Testis (tissue), 3 donors: ENCODE data around the gene KCNMB3. TPM values are rescaled to one million over a fixed set of nuclear protein-coding genes. Genes with fewer than 3 reads are reported as not detected.

Experiments
- DNase-seq: peaks from one replicate; pipeline ENCODE4 v3.0.0-alpha.2; 2019
- H3K27ac ChIP-seq, 2 donors: fragments of 200-600 bp; sonication (generic); one replicate each; pipeline ENCODE4 v1.5.1; 2019
- H3K27me3 ChIP-seq: fragments of 200-600 bp; sonication (generic); one replicate; pipeline ENCODE4 v1.5.1; 2019
- H3K36me3 ChIP-seq: fragments of 200-600 bp; sonication (generic); one replicate; pipeline ENCODE4 v1.5.1; 2017; ENCODE audit warnings: low read depth; ENCODE audit errors: missing control alignments
- H3K4me1 ChIP-seq: fragments of 200-600 bp; sonication (generic); one replicate; pipeline ENCODE4 v1.5.1; 2019
- H3K4me3 ChIP-seq, 2 donors: fragments of 200-600 bp; sonication (generic); one replicate each; pipeline ENCODE4 v1.5.1; 2017 to 2019
- H3K9me3 ChIP-seq: fragments of 200-600 bp; sonication (generic); one replicate; pipeline ENCODE4 v1.5.1; 2017
- POLR2A ChIP-seq: fragments of 450-650 bp; IDR thresholded peaks from one replicate; pipeline ENCODE4 v1.6.1; 2017; ENCODE audit warnings: antibody characterized with exemption, mild to moderate bottlenecking, moderate library complexity
- WGBS, 2 donors: methylation state at CpG; one replicate each; pipeline ENCODE4 v1.1.5; 2018; 5-methylcytosine and 5-hydroxymethylcytosine counted together
- intact Hi-C: fragments of 100-400 bp; cut with DNase I; formaldehyde crosslinking; loops from one replicate; pipeline ENCODE4 v1.15.1; 2023; ENCODE audit warnings: low total_unique reads
- polyA plus RNA-seq: library from polyadenylated mRNA; stranded (reverse); fragments of 350-450 nt; fragmentation: Illumina TruSeq; extraction: RNeasy Lipid Tissue Mini Kit (QIAGEN cat#74804); gene quantifications from one replicate; pipeline ENCODE4 v1.2.3, GENCODE V29; 2014; ENCODE audit warnings: low read depth, low replicate concordance; ENCODE audit not compliant: insufficient read depth
- total RNA-seq, 2 donors: library from RNA; depleted of rRNA; stranded (reverse); fragments of >200 nt; gene quantifications; one replicate each; pipeline ENCODE4 v1.2.3, GENCODE V29; 2016
- TF ChIP-seq, protein P1 (sequence below), 3 experiments: fragments of 450-650 bp in 2 of 3; fragments of 200-600 bp in 1 of 3; sonication (generic) in 1 of 3; IDR thresholded peaks; one replicate each; pipeline ENCODE4 v1.5.1; 2016 to 2019; ENCODE audit warnings: antibody characterized with exemption in 3 of 3, mild to moderate bottlenecking in 2 of 3, moderate library complexity in 1 of 3

The KCNMB3 gene
- total and polyA plus RNA-seq, 3 donors from 2014 or later = 6.8 to 7.4 (median 7.1) TPM

DNA sequence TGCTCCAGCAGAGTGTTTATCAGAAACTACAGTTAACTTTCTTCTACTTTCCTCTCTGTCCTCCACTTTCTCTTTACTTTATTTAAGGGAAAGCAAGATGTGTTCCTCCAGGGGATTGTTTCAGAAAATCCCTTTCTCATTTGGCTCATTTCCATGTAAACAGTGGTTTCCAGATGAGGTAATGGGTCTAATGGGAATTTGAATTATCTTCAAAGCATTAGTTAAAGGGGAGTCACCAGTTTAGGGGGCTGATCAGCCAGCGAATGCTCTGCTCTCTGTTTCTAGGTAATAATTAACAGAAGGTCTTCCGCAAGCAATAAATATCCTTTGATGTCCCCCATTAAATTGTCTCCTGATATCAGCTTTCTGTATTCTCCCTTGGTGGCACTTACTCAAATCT is 41.5 kb upstream of the KCNMB3 start:
- Histone ChIP-seq H3K4me3 (no peak overlapping the region), H3K27me3 (no peaks in the 10 kb centered on the region), H3K9me3 (no peaks in the 10 kb centered on the region), H3K36me3 (no peaks in the 10 kb centered on the region), H3K27ac (no peak overlapping the region), H3K4me1 (no peaks in the 10 kb centered on the region)
- TF ChIP-seq, protein P1, sequence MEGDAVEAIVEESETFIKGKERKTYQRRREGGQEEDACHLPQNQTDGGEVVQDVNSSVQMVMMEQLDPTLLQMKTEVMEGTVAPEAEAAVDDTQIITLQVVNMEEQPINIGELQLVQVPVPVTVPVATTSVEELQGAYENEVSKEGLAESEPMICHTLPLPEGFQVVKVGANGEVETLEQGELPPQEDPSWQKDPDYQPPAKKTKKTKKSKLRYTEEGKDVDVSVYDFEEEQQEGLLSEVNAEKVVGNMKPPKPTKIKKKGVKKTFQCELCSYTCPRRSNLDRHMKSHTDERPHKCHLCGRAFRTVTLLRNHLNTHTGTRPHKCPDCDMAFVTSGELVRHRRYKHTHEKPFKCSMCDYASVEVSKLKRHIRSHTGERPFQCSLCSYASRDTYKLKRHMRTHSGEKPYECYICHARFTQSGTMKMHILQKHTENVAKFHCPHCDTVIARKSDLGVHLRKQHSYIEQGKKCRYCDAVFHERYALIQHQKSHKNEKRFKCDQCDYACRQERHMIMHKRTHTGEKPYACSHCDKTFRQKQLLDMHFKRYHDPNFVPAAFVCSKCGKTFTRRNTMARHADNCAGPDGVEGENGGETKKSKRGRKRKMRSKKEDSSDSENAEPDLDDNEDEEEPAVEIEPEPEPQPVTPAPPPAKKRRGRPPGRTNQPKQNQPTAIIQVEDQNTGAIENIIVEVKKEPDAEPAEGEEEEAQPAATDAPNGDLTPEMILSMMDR (IDR thresholded peaks at IDR 0.05) = no peak
- no peak for TF ChIP-seq POLR2A
- intact Hi-C loops = no loop called here
- no peak for DNase-seq
- WGBS, 2 donors = 77 to 82% methylated on average over 2 of the region's 2 CpGs

DNA sequence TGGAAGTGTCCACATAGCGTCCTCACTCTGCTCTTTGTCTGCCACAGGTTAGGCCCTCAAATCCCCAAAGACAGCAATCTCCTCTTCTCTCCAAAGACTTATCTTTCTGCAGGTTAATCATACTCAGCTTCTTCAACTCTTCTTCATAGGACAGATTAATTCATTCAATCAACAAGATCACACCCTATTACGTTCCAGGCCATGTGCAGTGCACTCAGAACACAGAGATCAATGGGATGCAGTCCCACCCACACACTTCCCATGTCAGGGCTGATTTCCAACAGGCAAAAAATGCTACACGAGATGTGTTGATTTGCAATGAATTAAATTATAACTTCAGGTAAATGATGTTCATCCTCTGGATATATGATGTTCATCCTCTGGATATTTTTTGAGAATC is 38.4 kb upstream of the KCNMB3 start:
- TF ChIP-seq, protein P1 (IDR thresholded peaks at IDR 0.05) = no peak
- no peak for TF ChIP-seq POLR2A
- no peaks in the 10 kb centered on the region for H3K27me3 ChIP-seq
- WGBS, 2 donors = 34 to 45% methylated on average over 3 of the region's 3 CpGs
- no peak for DNase-seq
- H3K4me1 ChIP-seq = no peaks in the 10 kb centered on the region
- H3K36me3 ChIP-seq = no peaks in the 10 kb centered on the region
- intact Hi-C loops = no loop called here
- H3K4me3 ChIP-seq = no peak overlapping the region
- H3K27ac ChIP-seq = no peak overlapping the region
- no peaks in the 10 kb centered on the region for H3K9me3 ChIP-seq

GRCh38 chr3:179288845-179289244 is 37.9 kb upstream of the KCNMB3 start:
- Histone ChIP-seq H3K9me3 (no peaks in the 10 kb centered on the region), H3K36me3 (no peaks in the 10 kb centered on the region), H3K27ac (no peak overlapping the region), H3K4me3 (no peak overlapping the region), H3K27me3 (no peaks in the 10 kb centered on the region), H3K4me1 (no peaks in the 10 kb centered on the region)
- 37 to 61% methylated on average over 4 of the region's 4 CpGs for WGBS, 2 donors
- intact Hi-C loops = no loop called here
- no peak for TF ChIP-seq POLR2A
- TF ChIP-seq, protein P1 (IDR thresholded peaks at IDR 0.05) = no peak
- no peak for DNase-seq

DNA sequence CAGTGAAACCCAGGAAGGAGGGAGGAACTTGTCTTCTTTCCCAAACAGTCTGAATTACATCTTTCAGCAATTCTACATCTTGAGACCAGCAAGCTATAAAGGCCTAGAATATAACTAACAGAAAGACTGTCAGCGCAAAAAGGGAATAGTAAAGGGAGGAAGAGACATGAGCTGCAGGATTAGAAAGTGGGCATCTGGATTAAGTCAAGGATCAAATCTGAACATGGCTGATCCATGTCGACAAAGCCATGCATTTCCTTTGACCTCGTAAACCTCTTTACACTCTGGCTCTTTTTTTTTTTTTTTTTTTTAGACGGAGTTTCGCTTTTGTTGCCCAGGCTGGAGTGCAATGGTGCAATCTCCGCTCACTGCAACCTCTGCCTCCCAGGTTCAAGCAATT is 35.4 kb upstream of the KCNMB3 start:
- no peak overlapping the region for H3K4me3 ChIP-seq
- TF ChIP-seq POLR2A = no peak
- TF ChIP-seq, protein P1 (IDR thresholded peaks at IDR 0.05) = no peak
- H3K36me3 ChIP-seq = no peaks in the 10 kb centered on the region
- no peaks in the 10 kb centered on the region for H3K9me3 ChIP-seq
- 84 to 92% methylated on average over 6 of the region's 6 CpGs for whole genome bisulfite sequencing, 2 donors
- no peaks in the 10 kb centered on the region for H3K4me1 ChIP-seq
- H3K27ac ChIP-seq = no peak overlapping the region
- no peak for DNase-seq
- intact Hi-C loops = no loop called here
- H3K27me3 ChIP-seq = no peaks in the 10 kb centered on the region

- intact Hi-C loops = no loop called here
- no peaks in the 10 kb centered on the region for H3K27me3 ChIP-seq
- DNase-seq = no peak
- H3K4me1 ChIP-seq = no peaks in the 10 kb centered on the region
- no peak overlapping the region for H3K27ac ChIP-seq
- no peak overlapping the region for H3K4me3 ChIP-seq
- H3K36me3 ChIP-seq = no peaks in the 10 kb centered on the region
- WGBS, 2 donors = 93 to 97% methylated on average over 3 of the region's 3 CpGs
- TF ChIP-seq, protein P1 (IDR thresholded peaks at IDR 0.05) = no peak
- no peaks in the 10 kb centered on the region for H3K9me3 ChIP-seq
Observed at GRCh38 chr3:179281825-179282224, 30.9 kb upstream of the KCNMB3 start.
